HG03565 (cell line): ENCODE results near the gene TTBK2.
"Not testable (repeated sequence)": the region's sequence is repeated elsewhere in the genome, so short reads cannot be mapped to it uniquely, and the experiment has no call there.

ENCODE experiments used
- ATAC-seq: cut with Tn5 transposase; IDR thresholded peaks from one replicate; pipeline ENCODE4 v1.9.1; 2021; ENCODE audit warnings: mild to moderate bottlenecking, moderate library complexity; ENCODE audit not compliant: unreplicated experiment

TTBK2 gene

DNA sequence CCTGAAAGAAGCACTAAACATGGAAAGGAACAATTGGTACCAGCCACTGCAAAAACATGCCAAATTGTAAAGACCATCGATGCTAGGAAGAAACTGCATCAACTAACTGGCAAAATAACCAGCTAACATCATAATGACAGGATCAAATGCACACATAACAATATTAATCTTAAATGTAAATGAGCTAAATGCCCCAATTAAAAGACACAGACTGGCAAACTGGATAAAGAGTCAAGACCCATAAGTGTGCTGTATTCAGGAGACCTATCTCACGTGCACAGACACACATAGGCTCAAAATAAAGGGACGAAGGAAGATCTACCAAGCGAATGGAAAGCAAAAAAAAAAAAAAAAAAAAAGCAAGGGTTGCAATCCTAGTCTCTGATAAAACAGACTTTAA, 154.5 kb downstream of the TTBK2 start:
- ATAC-seq = not testable (repeated sequence)

DNA sequence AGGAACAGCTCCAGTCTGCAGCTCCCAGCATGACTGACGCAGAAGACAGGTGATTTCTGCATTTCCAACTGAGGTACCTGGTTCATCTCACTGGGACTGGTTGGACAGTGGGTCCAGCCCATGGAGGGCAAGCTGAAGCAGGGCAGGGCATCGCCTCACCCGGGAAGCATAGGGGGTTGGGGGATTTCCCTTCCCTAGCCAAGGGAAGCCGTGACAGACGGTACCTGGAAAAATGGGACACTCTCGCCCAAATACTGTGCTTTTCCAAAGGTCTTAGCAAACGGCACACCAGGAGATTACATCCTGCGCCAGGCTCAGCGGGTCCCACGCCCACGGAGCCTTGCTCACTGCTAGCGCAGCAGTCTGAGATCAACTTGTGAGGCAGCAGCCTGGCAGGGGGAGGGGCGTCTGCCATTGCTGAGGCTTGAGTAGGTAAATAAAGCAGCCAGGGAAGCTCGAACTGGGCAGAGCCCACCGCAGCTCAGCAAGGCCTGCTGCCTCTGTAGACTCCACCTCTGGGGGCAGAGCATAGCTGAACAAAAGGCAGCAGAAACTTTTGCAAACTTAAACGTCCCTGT, 156.3 kb downstream of the TTBK2 start:
- ATAC-seq = not testable (repeated sequence)

DNA sequence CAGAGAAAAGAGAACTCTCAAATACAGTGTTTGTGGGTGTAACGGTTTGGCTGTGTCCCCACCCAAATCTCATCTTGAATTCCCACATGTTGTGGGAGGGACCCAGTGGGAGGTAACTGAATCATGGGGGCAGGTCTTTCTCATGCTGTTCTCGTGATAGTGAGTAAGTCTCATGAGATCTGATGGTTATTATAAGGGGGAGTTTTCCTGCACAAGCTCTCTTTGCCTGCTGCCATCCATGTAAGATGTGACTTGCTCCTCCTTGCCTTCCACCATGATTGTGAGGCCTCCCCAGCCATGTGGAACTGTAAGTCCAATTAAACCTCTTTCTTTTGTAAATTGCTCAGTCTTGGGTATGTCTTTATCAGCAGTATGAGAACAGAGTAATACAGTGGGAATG, 158.8 kb downstream of the TTBK2 start:
- not testable (repeated sequence) for ATAC-seq

DNA sequence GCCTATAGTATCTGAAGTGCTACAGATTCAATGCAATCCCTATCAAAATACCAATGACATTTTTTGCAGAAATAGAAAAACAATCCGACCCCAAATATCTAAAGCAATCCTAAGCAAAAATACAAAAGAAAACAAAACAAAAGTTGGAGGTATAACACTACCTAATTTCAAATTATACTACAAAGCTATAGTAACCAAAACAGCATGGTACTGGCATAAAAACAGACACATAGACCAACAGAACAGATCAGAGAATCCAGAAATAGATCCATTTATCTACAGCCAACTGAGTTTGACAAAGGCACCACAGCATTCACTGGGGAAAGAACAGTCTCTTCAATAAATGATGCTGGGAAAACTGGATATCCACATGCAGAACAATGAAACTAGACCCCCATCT, 159.8 kb downstream of the TTBK2 start:
- ATAC-seq = no peak

DNA sequence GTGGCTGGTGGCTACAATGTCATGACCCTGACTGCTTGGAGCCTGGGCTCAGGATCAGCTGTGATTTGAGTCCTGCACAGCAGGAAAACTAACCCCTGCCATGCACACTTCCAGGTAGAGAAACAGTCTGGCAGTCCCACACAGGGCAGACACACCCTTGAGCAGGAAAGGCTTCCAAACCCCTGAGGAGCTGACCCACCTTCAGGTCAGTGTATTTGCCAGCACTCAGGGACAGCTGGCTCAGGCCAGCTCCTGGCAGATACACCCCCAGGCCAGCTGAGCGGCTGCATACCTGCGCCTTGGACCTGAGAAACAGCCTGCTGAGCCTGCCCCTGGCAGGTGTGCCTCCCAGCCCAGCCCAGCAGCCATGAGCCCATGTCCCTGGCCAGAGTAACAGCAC, 161.5 kb downstream of the TTBK2 start:
- no peak for ATAC-seq

DNA sequence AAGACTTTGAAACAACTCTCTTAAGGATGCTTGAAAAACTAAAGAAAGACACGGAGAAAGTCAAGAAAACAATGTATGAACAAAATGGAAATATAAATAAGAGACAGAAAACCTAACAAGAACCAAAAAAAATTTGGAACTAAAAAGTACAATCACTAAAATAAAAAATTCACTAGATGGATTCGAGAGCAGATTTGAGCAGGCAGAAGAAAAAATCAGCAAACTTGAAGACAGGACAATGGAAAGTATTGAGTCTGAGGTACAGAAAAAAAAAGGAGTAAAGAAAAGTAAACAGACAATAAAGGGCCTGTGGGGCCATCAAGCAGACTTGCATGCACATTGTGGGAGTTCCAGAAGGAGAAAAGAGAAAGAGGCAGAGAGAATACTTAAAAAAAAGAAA, 170.3 kb downstream of the TTBK2 start:
- ATAC-seq = no peak

DNA sequence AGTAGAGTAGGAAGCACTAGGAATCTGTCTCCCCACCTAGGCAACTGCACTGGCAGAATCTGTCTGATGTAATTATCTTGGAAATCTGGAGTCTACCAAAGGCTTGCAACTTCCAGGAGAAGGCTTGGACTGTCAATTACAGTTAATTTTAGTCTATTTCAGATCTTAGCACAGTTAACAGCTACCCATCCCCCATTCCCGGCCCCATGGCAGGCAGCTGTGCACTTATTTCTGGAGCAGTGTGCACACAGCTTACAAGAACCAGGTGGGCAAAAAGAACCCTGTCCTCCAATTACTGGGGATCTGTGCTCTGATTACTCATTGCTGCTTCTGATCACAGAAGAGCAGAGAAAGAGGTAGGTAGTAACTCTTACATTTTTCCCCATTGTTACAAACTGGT, 171.3 kb downstream of the TTBK2 start:
- ATAC-seq = no peak

DNA sequence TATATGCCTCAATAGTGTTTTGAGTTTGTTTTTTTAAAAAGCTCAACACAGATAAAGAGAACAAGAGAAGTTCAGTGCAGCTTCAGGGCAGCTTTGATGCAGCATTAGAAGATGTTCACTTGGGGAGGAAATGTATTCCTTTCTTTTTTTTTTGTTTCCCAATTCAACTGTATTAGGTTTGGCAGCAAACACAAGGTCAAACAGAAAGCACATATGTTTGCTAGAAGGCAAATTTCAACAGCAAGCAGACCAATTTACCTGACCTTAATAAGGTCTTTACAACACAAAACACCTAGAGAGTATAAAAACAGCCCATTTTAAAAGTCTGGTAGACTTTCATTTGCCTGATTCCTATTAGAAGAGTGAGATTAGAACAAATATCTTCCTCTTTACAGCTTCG, 176.4 kb downstream of the TTBK2 start:
- ATAC-seq = no peak

DNA sequence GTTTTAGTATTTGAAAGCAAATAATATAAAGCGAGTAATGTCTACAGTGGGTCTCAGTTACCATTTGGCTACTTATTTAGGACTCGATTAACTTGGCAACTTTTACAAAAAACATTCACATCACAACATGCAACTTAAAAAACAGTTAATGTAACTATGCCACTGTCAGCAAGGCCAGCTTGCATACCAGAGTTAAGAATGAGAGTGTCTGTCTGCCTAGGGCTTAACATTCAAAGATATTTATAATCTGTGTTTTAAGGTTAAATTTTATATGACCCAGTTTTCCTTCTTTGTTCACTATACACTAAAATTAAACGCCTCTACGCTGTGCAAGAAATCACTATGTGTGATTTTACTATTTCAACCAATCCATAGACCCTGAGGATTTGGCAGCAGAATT, 178.4 kb downstream of the TTBK2 start:
- no peak for ATAC-seq

DNA sequence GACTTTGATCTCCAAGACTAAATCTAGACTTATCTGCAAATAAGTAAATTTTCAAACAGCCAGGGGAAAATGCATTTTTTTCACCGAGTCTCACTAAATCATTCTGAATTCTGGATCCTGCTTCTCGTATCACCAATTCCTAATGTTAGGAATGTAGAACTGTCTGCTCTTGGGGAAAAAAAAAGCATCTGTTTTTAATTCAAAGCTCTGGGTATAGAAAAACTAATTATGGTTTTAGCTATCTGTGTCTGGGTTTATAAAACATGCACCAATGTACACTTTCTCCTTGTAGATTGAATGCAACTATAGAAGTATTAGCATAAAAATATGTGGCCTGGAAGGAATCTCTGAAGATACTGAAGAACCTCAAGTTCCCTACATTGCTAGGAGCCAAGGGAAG, 178.9 kb downstream of the TTBK2 start:
- ATAC-seq = no peak

DNA sequence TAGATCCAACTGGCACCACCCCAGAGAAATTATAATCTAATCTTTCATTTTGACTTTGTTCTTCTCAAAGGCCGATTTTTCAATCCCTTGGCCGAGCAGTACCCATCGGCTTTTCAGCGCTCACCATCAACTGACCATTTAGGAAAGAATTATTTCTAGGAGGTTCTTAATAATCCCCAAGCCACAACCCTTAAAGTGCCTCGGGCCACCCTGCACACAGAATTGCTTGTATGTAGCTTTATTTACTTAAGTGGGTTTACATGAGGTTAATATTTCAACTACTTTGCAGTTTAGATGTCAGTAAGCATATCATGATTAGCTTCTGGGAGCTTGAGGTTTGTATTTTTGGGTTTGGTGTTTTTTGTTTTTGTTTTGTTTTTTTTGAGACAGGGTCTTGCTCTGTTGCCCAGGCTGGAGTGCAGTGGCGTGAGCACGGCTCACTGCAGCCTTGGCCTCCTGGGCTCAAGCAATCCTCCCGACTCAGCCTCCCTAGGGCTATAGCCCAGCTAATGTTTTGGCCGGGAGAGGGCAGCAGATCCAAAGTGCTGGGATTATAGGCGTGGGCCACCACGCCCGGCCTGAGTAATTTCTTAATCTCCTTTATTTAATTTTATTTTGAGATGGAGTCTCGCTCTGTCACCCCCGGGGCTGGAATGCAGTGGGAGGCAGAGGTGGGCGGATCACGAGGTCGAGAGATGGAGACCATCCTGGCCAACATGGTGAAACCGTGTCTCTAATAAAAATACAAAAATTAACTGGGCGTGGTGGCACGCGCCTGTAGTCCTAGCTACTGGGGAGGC, 182.8 kb downstream of the TTBK2 start:
- ATAC-seq = no peak

DNA sequence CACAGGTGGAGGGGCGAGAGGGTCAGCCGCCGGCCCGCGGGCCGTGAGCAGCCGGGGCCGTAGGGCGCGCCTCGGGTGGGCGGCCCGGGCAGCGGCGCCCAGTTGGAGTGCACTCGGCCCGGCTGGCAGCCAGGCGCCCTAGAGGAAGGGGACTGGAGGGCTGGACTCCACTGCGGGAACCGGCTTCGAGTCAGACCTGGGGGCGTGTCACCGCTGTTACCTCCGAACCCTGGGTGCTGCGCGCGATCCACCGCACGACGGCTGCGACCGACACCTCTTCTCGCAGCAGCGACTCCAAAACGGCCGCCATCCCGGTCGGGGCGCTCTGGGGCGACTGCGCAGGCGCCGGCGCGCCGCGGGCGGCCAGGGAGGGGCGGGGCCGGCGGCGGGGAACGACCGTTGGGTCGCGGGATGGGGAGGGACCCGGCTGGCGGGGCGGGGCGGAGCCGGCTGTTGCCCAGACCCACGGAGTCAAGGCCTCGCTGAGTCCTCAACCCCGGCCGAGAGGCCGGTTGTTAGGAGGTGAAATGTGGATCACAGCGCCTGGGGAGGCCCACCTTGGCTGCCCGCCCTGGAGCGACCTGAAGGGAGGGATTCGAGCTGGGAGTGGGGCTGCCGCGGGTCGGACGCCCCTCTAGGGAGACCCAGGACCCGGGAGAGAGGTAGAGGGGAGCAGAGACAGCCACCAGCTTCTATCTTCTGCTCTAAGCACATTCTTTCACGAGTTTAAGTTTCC, 183.6 kb downstream of the TTBK2 start, which contains the start of gene CDAN1:
CDAN1 (minus strand) TSS at position 336 of the 736 bp plus-strand sequence; CDS start at position 310, 26 bp downstream.
- peak; percentile 72 for ATAC-seq

DNA sequence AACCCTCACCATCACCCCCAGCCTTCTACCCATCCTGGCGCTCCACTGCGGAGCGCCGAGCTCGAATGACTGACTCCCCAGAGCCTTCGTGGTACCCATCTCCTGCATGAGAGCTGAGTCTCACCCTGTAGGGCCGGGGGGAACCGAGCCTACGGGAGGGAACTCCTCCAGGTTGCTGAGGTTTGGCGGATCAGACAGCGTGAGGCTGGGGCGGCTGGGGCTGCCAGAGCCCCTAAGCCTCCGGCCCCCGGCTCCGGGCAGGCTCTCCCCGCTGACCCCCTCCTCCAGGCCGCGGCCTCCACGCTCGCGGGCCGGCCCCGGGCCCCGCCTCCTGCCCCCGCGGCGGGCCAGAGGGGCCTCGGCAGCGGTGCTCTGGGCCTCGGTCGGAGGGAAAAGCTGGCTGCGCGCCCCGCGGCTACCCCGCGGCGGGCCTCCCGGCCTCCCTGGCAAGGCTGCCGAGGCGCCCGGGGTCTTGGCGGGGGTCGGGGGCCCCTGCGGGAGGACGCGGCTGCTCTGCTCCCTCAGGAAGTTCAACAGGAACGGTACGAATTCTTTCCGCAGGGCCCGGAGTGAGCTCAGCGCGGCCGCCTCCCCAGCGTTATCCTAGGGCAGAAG, 184.3 kb downstream of the TTBK2 start:
- ATAC-seq = peak; percentile 11

DNA sequence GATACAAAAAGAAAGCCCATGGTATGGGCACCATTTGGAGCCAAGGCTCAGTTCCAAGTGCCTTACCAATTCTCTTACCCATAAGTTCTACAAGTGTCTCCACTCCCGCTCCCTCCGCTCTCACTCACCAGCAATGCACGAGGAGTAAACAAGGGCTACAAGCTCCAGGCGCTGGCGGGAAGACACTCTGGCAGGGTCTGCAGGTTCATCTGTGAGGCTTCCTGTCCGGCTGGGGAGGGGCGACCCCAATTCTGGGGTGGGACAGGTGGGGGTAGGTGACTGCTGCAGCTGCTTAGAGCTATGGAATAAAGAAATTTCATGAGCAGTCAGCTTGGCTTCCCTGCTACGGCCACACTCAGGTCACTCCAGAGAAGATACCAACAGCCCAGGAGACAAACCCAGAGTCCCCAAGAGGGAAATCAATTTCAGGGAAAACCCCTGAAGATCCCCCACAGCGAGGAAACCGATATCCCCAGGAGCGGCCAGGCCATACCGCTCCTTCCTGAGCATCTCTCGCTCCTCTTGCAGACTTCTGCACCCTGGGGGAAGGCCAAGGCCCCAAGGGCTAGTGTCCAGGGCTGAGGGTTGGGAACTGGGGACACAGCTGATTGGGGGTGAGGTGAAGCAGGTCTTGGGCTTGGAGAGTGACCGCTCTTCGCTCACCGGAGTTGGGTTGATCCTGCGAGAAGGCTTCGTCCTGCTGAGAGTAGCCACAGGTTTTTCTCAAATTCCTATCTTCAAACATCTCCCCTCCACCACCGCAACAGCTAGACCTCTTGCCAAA, 185.0 kb downstream of the TTBK2 start:
- ATAC-seq = no peak

DNA sequence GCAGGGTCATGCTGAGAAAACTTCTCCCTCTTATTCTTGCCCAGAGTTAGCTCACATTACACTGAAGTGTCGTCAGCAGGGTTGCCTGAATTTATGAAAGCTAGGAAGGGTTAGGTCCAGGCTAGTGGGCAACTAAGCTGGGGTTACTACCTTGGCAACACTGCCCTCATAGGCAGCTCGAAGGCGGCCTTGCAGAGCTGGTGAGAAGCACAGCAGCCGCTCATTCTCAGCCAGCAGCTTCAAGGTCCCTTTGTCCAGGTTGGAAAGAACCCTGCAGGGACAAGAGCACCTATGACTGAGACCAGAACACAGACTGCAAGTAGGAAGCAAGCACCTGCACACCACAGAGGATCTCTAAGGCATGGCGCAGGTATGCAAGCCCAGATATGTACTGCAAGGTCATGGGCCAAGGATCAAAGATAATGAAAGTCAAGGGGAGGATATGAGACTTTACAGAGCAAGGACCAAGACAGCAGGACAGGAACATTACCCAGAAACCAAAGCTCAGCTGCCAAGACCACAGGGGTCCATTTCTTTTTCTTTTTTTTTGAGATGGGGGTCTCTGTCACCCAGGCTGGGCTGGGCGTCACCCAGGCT, 186.4 kb downstream of the TTBK2 start:
- ATAC-seq = no peak

DNA sequence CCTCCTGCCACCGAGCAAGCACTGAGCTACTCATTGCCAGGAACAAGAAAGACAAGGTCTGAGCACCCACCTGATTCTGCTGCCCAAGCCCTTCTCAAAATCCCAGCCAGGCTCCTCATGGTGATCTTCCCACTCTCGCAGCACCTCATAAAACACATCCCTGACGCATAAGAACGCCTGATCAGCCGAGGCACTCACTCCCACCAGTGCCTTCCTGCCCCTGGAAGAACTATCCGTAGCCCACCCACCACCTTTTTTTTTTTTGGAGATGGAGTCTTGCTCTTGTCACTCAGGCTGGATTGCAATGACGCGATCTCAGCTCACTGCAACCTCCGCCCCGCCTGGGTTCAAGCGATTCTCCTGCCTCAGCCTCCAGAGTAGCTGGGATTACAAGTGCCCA, 187.6 kb downstream of the TTBK2 start:
- ATAC-seq = no peak

DNA sequence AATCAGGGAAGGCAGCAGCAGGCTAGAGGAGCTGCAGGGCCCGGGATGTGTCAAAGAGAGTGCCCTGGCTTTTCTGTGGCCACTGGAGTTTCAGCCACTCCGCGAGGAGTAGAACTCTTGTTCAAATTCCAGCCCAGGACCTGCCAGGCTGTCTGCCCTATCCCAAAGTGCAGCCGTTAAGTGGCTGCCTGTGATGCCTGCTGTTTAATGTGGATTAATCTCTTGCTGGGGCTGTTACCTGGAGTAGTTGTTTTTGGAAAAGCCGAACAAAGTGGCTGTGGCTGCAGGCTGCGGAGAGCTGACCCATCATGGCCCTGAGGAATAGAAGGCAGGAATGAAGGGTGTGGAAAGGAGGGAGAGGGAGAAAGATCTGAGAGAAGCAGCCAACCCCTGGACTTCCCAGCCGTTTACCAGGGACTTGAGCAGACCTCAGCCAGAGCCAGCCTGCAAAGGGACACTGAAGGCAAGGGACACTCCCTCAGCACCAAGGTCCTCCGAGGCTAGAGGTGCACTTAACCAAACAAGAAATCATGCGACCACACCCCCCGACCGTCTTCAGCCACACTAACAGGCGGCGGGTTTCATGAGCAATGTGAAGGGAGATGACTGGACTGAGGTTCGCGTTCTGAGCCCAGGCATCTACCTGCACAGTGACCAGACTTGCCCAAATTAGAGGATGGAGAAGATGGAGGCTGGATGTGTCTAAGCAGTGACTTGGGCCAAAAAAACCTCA, 188.3 kb downstream of the TTBK2 start:
- ATAC-seq = no peak

DNA sequence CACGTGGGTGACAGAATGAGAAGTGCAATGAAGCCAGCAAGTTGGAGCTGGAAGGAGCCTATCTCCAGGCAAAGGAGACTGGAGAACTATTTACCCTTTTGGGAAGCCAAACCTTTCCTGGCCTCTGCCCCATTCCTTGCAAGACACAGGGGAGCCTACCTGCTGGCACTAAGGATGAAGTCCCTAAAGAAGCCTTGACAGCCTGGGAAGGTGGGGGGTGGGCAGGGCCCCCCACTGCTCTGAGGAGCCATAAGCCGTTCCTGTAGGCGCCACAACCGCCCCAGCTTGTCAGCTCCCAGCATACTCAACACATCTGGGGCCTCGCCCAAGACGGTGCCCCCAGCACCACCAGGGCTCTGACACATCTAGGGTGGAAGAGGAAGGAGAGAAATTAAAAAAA, 189.1 kb downstream of the TTBK2 start:
- no peak for ATAC-seq

DNA sequence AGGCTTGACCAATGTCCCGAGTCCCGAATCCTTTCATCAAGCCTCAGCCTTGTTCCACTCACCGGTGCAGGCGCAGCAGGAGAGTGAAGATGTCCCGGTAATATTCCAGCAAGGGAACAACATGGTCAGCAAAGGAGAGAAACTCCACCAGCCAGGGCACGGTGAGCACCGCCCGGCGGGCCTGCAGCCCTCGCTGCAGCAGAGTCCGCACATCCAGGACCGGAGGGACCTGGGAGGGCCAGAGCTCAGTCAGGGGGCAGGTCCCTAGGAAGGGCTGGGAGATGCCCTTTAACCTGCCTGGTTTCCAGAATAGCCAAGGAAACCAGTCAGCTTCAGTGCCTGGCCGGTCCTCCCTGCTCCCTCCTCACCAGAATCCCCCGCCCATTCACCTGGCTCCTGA, 190.0 kb downstream of the TTBK2 start:
- ATAC-seq = no peak

DNA sequence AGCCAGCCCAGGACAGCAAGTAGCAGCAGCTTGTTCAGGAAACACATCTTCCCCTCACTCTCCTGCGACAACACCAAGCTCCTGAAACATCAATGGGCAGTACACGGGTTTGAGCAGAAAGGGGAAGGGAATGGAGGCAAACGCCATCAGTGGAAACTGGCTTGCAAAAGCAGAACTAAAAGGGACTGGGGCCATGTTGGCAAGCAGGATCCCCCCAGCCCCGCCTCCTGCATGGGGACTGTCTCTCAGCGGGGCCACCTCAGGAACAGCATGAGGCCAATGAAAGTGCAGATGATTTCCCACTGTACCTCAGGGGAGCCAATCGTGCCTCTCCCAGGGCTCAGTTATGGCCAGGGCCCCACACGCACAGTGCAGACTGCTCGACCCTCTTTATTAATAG, 190.4 kb downstream of the TTBK2 start:
- ATAC-seq = no peak
